Measurements from ENCODE around the gene DGKI. TPM values are rescaled to one million over a fixed set of nuclear protein-coding genes. Genes with fewer than 3 reads are reported as not detected.

Gene DGKI
- total RNA-seq, 6 experiments from 2014 or later = 1.2 to 2.2 (median 1.6) TPM

- Mint-ChIP-seq H3K9me3 (no peaks in the 10 kb centered on the region), H3K27me3 (ENCODE audit: insufficient read depth) (peaks cover 2% of the 10 kb centered on the region; the same call in 1 of the 2 replicates), H3K4me3 (no peak overlapping the region), H3K36me3 (ENCODE audit: low read depth) (peaks cover 6% of the 10 kb centered on the region; the same call in 1 of the 2 replicates), H3K27ac (no peak overlapping the region), H3K4me1 (ENCODE audit: low read depth) (peaks cover 11% of the 10 kb centered on the region)
- no peak for TF ChIP-seq CTCF (IDR thresholded peaks at IDR 0.05)
- DNase-seq = no peak
Observed at GRCh38 chr7:137844677-137845425, 1.9 kb downstream of the DGKI start.

GRCh38 chr7:137839903-137840779 is 6.6 kb downstream of the DGKI start:
- peaks cover 17% of the 10 kb centered on the region for H3K4me1 Mint-ChIP-seq (ENCODE audit: low read depth)
- H3K27ac Mint-ChIP-seq = no peak overlapping the region
- H3K36me3 Mint-ChIP-seq (ENCODE audit: low read depth) = peaks cover 5% of the 10 kb centered on the region; the same call in 1 of the 2 replicates
- H3K9me3 Mint-ChIP-seq = no peaks in the 10 kb centered on the region
- no peaks in the 10 kb centered on the region; the same call in 1 of the 2 replicates for H3K27me3 Mint-ChIP-seq (ENCODE audit: insufficient read depth)
- no peak overlapping the region for H3K4me3 Mint-ChIP-seq
- TF ChIP-seq CTCF (IDR thresholded peaks at IDR 0.05) = no peak
- no peak for DNase-seq

- Mint-ChIP-seq H3K4me3 (no peak overlapping the region), H3K4me1 (ENCODE audit: low read depth) (peaks cover 17% of the 10 kb centered on the region), H3K27ac (no peak overlapping the region), H3K36me3 (ENCODE audit: low read depth) (peaks cover 18% of the 10 kb centered on the region), H3K27me3 (ENCODE audit: insufficient read depth) (no peaks in the 10 kb centered on the region; the same call in 1 of the 2 replicates), H3K9me3 (0 out of 2 replicates have a peak, but pooled peaks cover 4% of the 10 kb centered on the region)
- DNase-seq = no peak
- no peak for TF ChIP-seq CTCF (IDR thresholded peaks at IDR 0.05)
Observed at GRCh38 chr7:137838706-137839315, 8.0 kb downstream of the DGKI start.

- Mint-ChIP-seq H3K27me3 (ENCODE audit: insufficient read depth) (no peaks in the 10 kb centered on the region; the same call in 1 of the 2 replicates), H3K9me3 (peaks cover 26% of the 10 kb centered on the region), H3K4me1 (ENCODE audit: low read depth) (peaks cover 17% of the 10 kb centered on the region), H3K27ac (peak overlapping the region; percentile 34; the same call in 1 of the 2 replicates), H3K36me3 (ENCODE audit: low read depth) (peaks cover 38% of the 10 kb centered on the region), H3K4me3 (no peak overlapping the region)
- TF ChIP-seq CTCF (IDR thresholded peaks at IDR 0.05) = no peak
- no peak for DNase-seq
Observed at GRCh38 chr7:137836541-137836940, 10.2 kb downstream of the DGKI start.

DNA sequence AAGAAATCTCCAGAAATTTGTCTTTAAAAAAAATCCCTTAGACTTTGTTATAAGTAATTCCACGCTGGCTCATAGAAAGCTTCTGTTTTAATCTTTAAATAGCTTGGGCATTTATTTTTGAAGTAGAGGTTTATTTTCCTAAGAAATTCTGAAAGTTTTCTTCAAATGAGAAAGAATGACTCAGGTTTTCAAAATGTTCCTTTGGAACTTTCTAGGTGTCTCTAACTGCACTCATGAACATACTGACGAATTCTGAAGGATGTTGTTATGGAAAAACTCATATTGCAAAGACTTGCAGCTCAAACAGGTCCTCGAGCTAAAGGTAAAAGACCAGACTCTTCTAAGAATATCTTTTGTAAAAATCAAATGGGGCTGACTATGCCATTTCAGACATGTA is 10.7 kb downstream of the DGKI start:
- TF ChIP-seq CTCF (IDR thresholded peaks at IDR 0.05) = no peak
- no peaks in the 10 kb centered on the region; the same call in 1 of the 2 replicates for H3K27me3 Mint-ChIP-seq (ENCODE audit: insufficient read depth)
- H3K4me3 Mint-ChIP-seq = no peak overlapping the region
- H3K36me3 Mint-ChIP-seq (ENCODE audit: low read depth) = peaks cover 42% of the 10 kb centered on the region
- peaks cover 30% of the 10 kb centered on the region for H3K9me3 Mint-ChIP-seq
- peak overlapping the region; percentile 34; the same call in 1 of the 2 replicates for H3K27ac Mint-ChIP-seq
- no peak for DNase-seq
- H3K4me1 Mint-ChIP-seq (ENCODE audit: low read depth) = peaks cover 17% of the 10 kb centered on the region

Data from HFFc6 (cell line).